Heart right ventricle (tissue), 16 donors: ENCODE measurements around the gene CD8B2. TPM values are rescaled to one million over a fixed set of nuclear protein-coding genes. Genes with fewer than 3 reads are reported as not detected.

Source experiments
- ATAC-seq, 8 donors: fragments of 200-7000 bp; cut with Tn5 transposase; one replicate each; pipeline ENCODE4 v1.9.1; 2020; ENCODE audit warnings: mild to moderate bottlenecking in 8 of 8, moderate library complexity in 8 of 8, moderate number of reproducible peaks in 1 of 8
- DNase-seq, 2 donors: peaks; one replicate each; pipeline ENCODE4 v3.0.0-alpha.2; 2020
- H3K27ac ChIP-seq, 10 donors: fragments of 200-600 bp; sonication (generic) in 2 of 10; one replicate each; pipeline versions ENCODE4 v1.5.0 to v1.8.0; 2020 to 2022; ENCODE audit warnings: mild to moderate bottlenecking in 3 of 10
- H3K27me3 ChIP-seq, 7 donors: fragments of 200-600 bp; one replicate each; pipeline ENCODE4 v1.8.0; 2021 to 2022; ENCODE audit warnings: mild to moderate bottlenecking in 2 of 7
- H3K36me3 ChIP-seq, 9 donors: fragments of 200-600 bp; sonication (generic) in 1 of 9; one replicate each; pipeline versions ENCODE4 v1.5.0 to v1.8.0; 2020 to 2022; ENCODE audit warnings: mild to moderate bottlenecking in 2 of 9
- H3K4me1 ChIP-seq, 9 donors: fragments of 200-600 bp; sonication (generic) in 1 of 9; one replicate each; pipeline versions ENCODE4 v1.5.0 to v1.8.0; 2020 to 2022; ENCODE audit warnings: mild to moderate bottlenecking in 4 of 9
- H3K4me3 ChIP-seq, 10 donors: fragments of 200-600 bp; sonication (generic) in 2 of 10; one replicate each; pipeline versions ENCODE4 v1.5.0 to v1.8.0; 2020 to 2022; ENCODE audit warnings: mild to moderate bottlenecking in 7 of 10, moderate library complexity in 2 of 10
- H3K9me3 ChIP-seq, 11 donors: fragments of 200-600 bp in 10 of 11; sonication (generic) in 2 of 11; one replicate each; pipeline versions ENCODE4 v1.5.0 to v1.8.0; 2013 to 2022; ENCODE audit warnings: mild to moderate bottlenecking in 2 of 11, control low read depth in 1 of 11, moderate library complexity in 1 of 11
- CTCF ChIP-seq, 9 donors: fragments of 200-600 bp; sonication (generic) in 2 of 9; IDR thresholded peaks; one replicate each; pipeline versions ENCODE4 v1.5.0 to v1.8.0; 2021 to 2022; ENCODE audit warnings: antibody characterized with exemption in 9 of 9, mild to moderate bottlenecking in 5 of 9, moderate library complexity in 1 of 9
- WGBS, 2 donors: extraction: QIAGEN DNeasy Blood & Tissue Kit; methylation state at CpG; one replicate each; pipeline ENCODE4 v1.1.7; 2013; ENCODE audit warnings: inconsistent platforms in 1 of 2; 5-methylcytosine and 5-hydroxymethylcytosine counted together
- intact Hi-C, 10 donors: fragments of 100-400 bp; cut with DNase I; formaldehyde crosslinking; loops; one replicate each; pipeline versions ENCODE4 v1.11.1 to v1.14.2; 2022
- polyA plus RNA-seq, 2 donors: library from polyadenylated mRNA; stranded (reverse); fragments of 200-250 nt; gene quantifications; one replicate each; pipeline ENCODE4 v1.2.3, GENCODE V29; 2013
- total RNA-seq, 10 donors: library from RNA; stranded (reverse); fragmentation: NEBNext Ultra II Directional in 3 of 10; extraction: Animal tissue kit (Norgen Biotek cat#: 25700) in 3 of 10; gene quantifications; one replicate each; pipeline versions ENCODE4 v1.2.1 to v1.2.4, GENCODE V29; 2021 to 2023
- donor health status: Arrhythmogenic right ventricular cardiomyopathy.
- donor health status: ischemic (EF 13 %, LVEDD 7.1; RV severe dilation, severe dysfunction).
- donor health status: healthy with polysubstance abuse.
- donor health status: DM: no; HTN: yes; CAD: no.
- donor health status: DM: no; HTN: no; CAD: no.
- donor health status: ischemic (EF 25% LVEDD 6.9; RV normal size, moderate dysfunction).
- donor health status: ischemic (EF 25% LVEDD 5.7; RV mildly dilated, moderate dysfunction).
- donor health status: healthy.
- donor health status: DM: yes; HTN: yes; CAD: no.
- donor health status: Ischemic cardiomyopathy.
- donor health status: ischemic (EF 35%, LVEDD 5.7; RV mildly dilated, moderate dysfunction).
- donor health status: nonischemic (EF 11% LVEDD 7.7; RV severe dilation, severe dysfunction).
- donor health status: DM: yes; HTN: yes; CAD: no.
- donor health status: PGD.
- donor health status: ischemic (EF 29% LVEDD 5.4; RV normal size, mild dysfunction).
- donor health status: nonischemic (EF 23%, LVEDD 6.1; RV moderate dilation, normal function).

CD8B2 gene
- total and polyA plus RNA-seq, 12 donors, result 0.12 TPM; not detected in 11

- Histone ChIP-seq H3K27ac (no peak overlapping the region), H3K27me3 (peaks cover 0 to 5% (median 0%) of the 10 kb centered on the region in 7 donors), H3K4me3 (no peak overlapping the region), H3K4me1 (no peaks in the 10 kb centered on the region), H3K36me3 (no peaks in the 10 kb centered on the region), H3K9me3 (no peaks in the 10 kb centered on the region)
- 93 to 94% methylated on average over 11 of the region's 11 CpGs for WGBS, 2 donors
- DNase-seq (no peak), ATAC-seq (no peak)
- no peak for TF ChIP-seq CTCF (IDR thresholded peaks at IDR 0.05)
- intact Hi-C loops, result no loop called here
These were observed 30.2 kb downstream of the CD8B2 start for GRCh38 chr2:106517329-106517728.

DNA sequence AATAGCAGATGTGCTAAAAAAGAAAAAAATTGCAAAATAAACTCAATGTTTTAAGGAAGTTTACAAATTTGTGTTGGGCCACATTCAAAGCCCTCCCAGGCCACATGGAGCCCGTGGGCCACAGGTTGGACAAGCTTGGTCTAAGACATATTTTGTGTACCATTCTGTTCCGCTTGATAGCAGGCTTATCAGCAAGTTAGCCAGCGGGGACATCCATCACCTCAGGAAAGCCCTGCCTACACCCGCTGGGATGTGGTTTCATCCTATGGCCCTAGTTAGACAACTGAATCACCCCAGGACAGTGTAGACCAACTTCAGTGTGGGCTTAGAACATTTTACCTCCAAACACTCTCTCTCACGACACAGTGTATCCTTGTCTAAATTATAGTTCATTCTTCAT, 32.6 kb downstream of the CD8B2 start:
- Histone ChIP-seq H3K27me3 (peaks cover 0 to 5% (median 0%) of the 10 kb centered on the region in 7 donors), H3K4me3 (no peak overlapping the region), H3K9me3 (peaks cover 0 to 14% (median 0%) of the 10 kb centered on the region in 11 donors), H3K36me3 (no peaks in the 10 kb centered on the region), H3K4me1 (no peaks in the 10 kb centered on the region), H3K27ac (no peak overlapping the region)
- no peak for ATAC-seq
- intact Hi-C loops, result no loop called here
- 73 to 75% methylated on average over 5 of the region's 5 CpGs for WGBS, 2 donors
- no peak for TF ChIP-seq CTCF (IDR thresholded peaks at IDR 0.05)
- DNase-seq, result no peak

GRCh38 chr2:106521016-106521415, 33.9 kb downstream of the CD8B2 start:
- intact Hi-C loops, result no loop called here
- no peak overlapping the region for H3K4me3 ChIP-seq
- DNase-seq (no peak), ATAC-seq (no peak)
- H3K27me3 ChIP-seq, result peaks cover 0 to 5% (median 0%) of the 10 kb centered on the region in 7 donors
- H3K4me1 ChIP-seq, result no peaks in the 10 kb centered on the region
- no peak overlapping the region for H3K27ac ChIP-seq
- TF ChIP-seq CTCF (IDR thresholded peaks at IDR 0.05), result no peak
- peaks cover 0 to 15% (median 0%) of the 10 kb centered on the region in 11 donors for H3K9me3 ChIP-seq
- WGBS, 2 donors, result 82 to 85% methylated on average over 9 of the region's 9 CpGs
- H3K36me3 ChIP-seq, result no peaks in the 10 kb centered on the region

GRCh38 chr2:106523976-106524665, 37.0 kb downstream of the CD8B2 start:
- no peaks in the 10 kb centered on the region for H3K36me3 ChIP-seq
- peaks cover 0 to 16% (median 0%) of the 10 kb centered on the region in 7 donors for H3K27me3 ChIP-seq
- H3K9me3 ChIP-seq, result peaks cover 0 to 15% (median 0%) of the 10 kb centered on the region in 11 donors
- ATAC-seq (no peak), DNase-seq (no peak)
- intact Hi-C loops, result no loop called here
- H3K4me1 ChIP-seq, result peaks cover 0 to 12% (median 0%) of the 10 kb centered on the region in 9 donors
- no peak overlapping the region for H3K27ac ChIP-seq
- no peak for TF ChIP-seq CTCF (IDR thresholded peaks at IDR 0.05)
- no peak overlapping the region for H3K4me3 ChIP-seq
- WGBS, 2 donors, result 87 to 88% methylated on average over 6 of the region's 6 CpGs
